ENCODE data around the gene BACH2. TPM values are rescaled to one million over a fixed set of nuclear protein-coding genes. Genes with fewer than 3 reads are reported as not detected.
A peak's percentile ranks its signal among the peaks of the same experiment; 100 is the strongest.

BACH2 gene
- total and polyA plus RNA-seq, 2 of the 4 experiments (the other 2 are of a cell fraction) = 1.3 to 1.4 TPM

DNA sequence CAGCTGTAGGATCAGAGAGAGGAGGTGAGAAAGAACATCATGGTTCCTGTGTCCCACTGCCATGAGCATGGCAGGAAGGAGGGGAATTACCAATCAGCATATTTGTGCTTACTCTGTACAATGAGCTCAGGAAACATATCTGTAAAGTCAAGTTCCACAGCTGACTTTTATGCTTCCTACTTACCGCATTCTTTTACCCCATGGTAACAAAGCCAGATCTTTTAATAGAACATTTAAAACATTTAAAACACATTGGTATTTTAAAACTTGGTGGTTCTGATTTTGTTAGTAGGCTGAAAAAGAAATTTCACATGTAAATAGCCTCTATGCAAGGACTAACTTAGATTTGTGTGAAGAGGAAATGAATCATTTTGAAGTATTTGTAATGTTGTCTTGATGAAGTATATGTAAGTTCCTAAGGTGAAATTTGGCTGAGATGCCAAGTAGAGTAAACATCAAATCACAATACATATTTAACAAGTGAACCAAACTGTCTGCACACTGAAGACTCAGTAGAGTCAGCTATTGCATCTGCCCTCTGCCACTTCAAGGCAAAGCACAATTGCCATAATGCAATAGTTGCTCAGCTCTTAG lies 287.6 kb downstream of the BACH2 start:
- BruUV-seq (replicated peaks) = no TSS peak
- Histone ChIP-seq H2BK5ac (ENCODE audit: low read depth, low read length, poor library complexity, severe bottlenecking) (peak overlapping the region; percentile 15), H2BK20ac (ENCODE audit: low read depth, low read length) (peak overlapping the region; percentile 51; the same call in 1 of the 2 replicates), H4K5ac (ENCODE audit: low read depth, low read length) (peak overlapping the region; percentile 27; the same call in 1 of the 2 replicates), H2BK15ac (ENCODE audit: low read depth, low read length) (peak overlapping the region; percentile 80; the same call in 1 of the 3 replicates), H3K14ac (replicated peaks; ENCODE audit: low read depth, low read length) (peak overlapping the region; percentile 76), H2BK120ac (ENCODE audit: low read depth, low read length) (peak overlapping the region; percentile 76), H3K4me2 (ENCODE audit: low read depth, low read length) (no peak overlapping the region), H3K79me1 (ENCODE audit: low read depth in 1 of 2, low read length in 2 of 2) (no peaks in the 10 kb centered on the region), H4K20me1 (ENCODE audit: insufficient read depth, low read length) (no peaks in the 10 kb centered on the region), H2AK9ac (replicated peaks; ENCODE audit: low read depth, low read length, poor library complexity) (no peak overlapping the region), H3K27ac (ENCODE audit: insufficient read depth, low read length) (0 out of 2 replicates have a peak overlapping the region, but pooled peaks have one; percentile 2), H3K4ac (ENCODE audit: low read depth, low read length) (peak overlapping the region; percentile 76), H4K8ac (ENCODE audit: low read depth in 2 of 2, low read length in 2 of 2) (peak overlapping the region; percentile 25 to 73; a peak in 3 of 4 replicates), H3K9me3 (ENCODE audit: control insufficient read depth, insufficient read depth, low read length) (no peaks in the 10 kb centered on the region), H3K18ac (ENCODE audit: low read depth, low read length) (peak overlapping the region; percentile 33; the same call in 1 of the 2 replicates), H3K23ac (ENCODE audit: low read depth, low read length) (peak overlapping the region; percentile 72; the same call in 1 of the 2 replicates), H3K27me3 (ENCODE audit: control insufficient read depth, insufficient read depth, low read length) (no peaks in the 10 kb centered on the region), H2AK5ac (ENCODE audit: low read depth, low read length) (peak overlapping the region; percentile 83), H3K56ac (ENCODE audit: extremely low read depth, insufficient read depth, low read length) (no peak overlapping the region), H2AFZ (replicated peaks; ENCODE audit: low read length, poor library complexity) (no peak overlapping the region), H3K4me1 (ENCODE audit: control insufficient read depth, insufficient read depth, low read length) (peaks cover 6% of the 10 kb centered on the region), H4K91ac (ENCODE audit: insufficient read depth, low read depth, low read length) (peak overlapping the region; percentile 52), H3K4me3 (ENCODE audit: insufficient read depth, low read depth, low read length) (no peak overlapping the region), H3K9ac (ENCODE audit: low read depth, low read length) (no peak overlapping the region), H3K9me1 (ENCODE audit: insufficient read depth, low read length) (peaks cover 8% of the 10 kb centered on the region), H3K36me3 (ENCODE audit: control insufficient read depth, insufficient read depth, low read length) (no peaks in the 10 kb centered on the region)
- in situ Hi-C loops (cut with MboI; ENCODE audit: low sequenced_read_pairs) (no loop called here), dilution Hi-C loops (cut with HindIII; ENCODE audit: low sequenced_read_pairs, unreplicated experiment) (no loop called here), intact Hi-C loops (cut with micrococcal nuclease) (no loop called here)
- no CpG with 5 or more reads among the region's 1 CpG for WGBS, 2 experiments (ENCODE audit: extremely low coverage in 2 of 2, insufficient read length in 1 of 2)
- no peak for TF ChIP-seq POLR2A (IDR thresholded peaks at IDR 0.05; ENCODE audit: low read depth, low read length)
- TF ChIP-seq RAD21 (IDR thresholded peaks at IDR 0.05; ENCODE audit: low read length) = no peak
- TF ChIP-seq CEBPB (IDR thresholded peaks at IDR 0.05; ENCODE audit: low read depth, low read length) = peak; percentile 44
- no peak for TF ChIP-seq RFX5 (IDR thresholded peaks at IDR 0.05; ENCODE audit: low read depth, low read length)
- no peak for TF ChIP-seq BHLHE40 (IDR thresholded peaks at IDR 0.05; ENCODE audit: low read depth, low read length)
- no peak for TF ChIP-seq MAFK (IDR thresholded peaks at IDR 0.05; ENCODE audit: low read depth, low read length)
- POLR2A ChIA-PET (ENCODE audit: unreplicated experiment) = no interaction called here
- ATAC-seq (ENCODE audit: low read depth) = peak; percentile 78
- DNase-seq = peak; percentile 68
- CTCF ChIA-PET = interaction anchor here (0.6 kb wide), 1 partner anchor 258 kb away, joined by 3 read pairs; no protein-coding TSS in a partner anchor
